Nephron progenitor cell (in vitro differentiated cells): ENCODE data around the gene CYTH1.

Experiments
- DNase-seq: peaks from one replicate; pipeline ENCODE4 v3.0.0; 2021
- H3K27ac Mint-ChIP-seq: 2 replicates; pipeline ENCODE4 v1.8.0; 2021; ENCODE audit warnings: mild to moderate bottlenecking, moderate library complexity, mixed read lengths
- H3K27me3 Mint-ChIP-seq: 2 replicates; pipeline ENCODE4 v1.8.0; 2021; ENCODE audit warnings: mild to moderate bottlenecking, low read depth, mixed read lengths; ENCODE audit not compliant: poor library complexity
- H3K36me3 Mint-ChIP-seq: 2 replicates; pipeline ENCODE4 v1.8.0; 2021; ENCODE audit warnings: low read depth, mixed read lengths
- H3K4me1 Mint-ChIP-seq: 2 replicates; pipeline ENCODE4 v1.8.0; 2021; ENCODE audit warnings: mixed read lengths
- H3K4me3 Mint-ChIP-seq: 2 replicates; pipeline ENCODE4 v1.8.0; 2021; ENCODE audit warnings: mild to moderate bottlenecking, moderate library complexity, mixed read lengths
- H3K9me3 Mint-ChIP-seq: 2 replicates; pipeline ENCODE4 v1.8.0; 2021; ENCODE audit warnings: mild to moderate bottlenecking, moderate library complexity, mixed read lengths
- CTCF ChIP-seq: fragments of 200-600 bp; sonication (generic); IDR thresholded peaks from 2 replicates; pipeline ENCODE4 v1.5.0; 2021; ENCODE audit warnings: antibody characterized with exemption

The CYTH1 gene

GRCh38 chr17:78709751-78710181, 72.3 kb downstream of the CYTH1 start:
- Mint-ChIP-seq H3K27ac (no peak overlapping the region), H3K4me3 (no peak overlapping the region), H3K36me3 (peaks cover 12% of the 10 kb centered on the region), H3K4me1 (peaks cover 29% of the 10 kb centered on the region), H3K27me3 (peaks cover 7% of the 10 kb centered on the region), H3K9me3 (no peaks in the 10 kb centered on the region)
- no peak for DNase-seq
- TF ChIP-seq CTCF: no peak

GRCh38 chr17:78709119-78709681, 72.9 kb downstream of the CYTH1 start:
- H3K27me3 Mint-ChIP-seq: peaks cover 4% of the 10 kb centered on the region
- H3K36me3 Mint-ChIP-seq: peaks cover 12% of the 10 kb centered on the region
- peaks cover 25% of the 10 kb centered on the region for H3K4me1 Mint-ChIP-seq
- TF ChIP-seq CTCF: no peak
- no peaks in the 10 kb centered on the region for H3K9me3 Mint-ChIP-seq
- DNase-seq: no peak
- no peak overlapping the region for H3K27ac Mint-ChIP-seq
- H3K4me3 Mint-ChIP-seq: no peak overlapping the region

- H3K27me3 Mint-ChIP-seq: peaks cover 4% of the 10 kb centered on the region
- H3K36me3 Mint-ChIP-seq: peaks cover 15% of the 10 kb centered on the region
- H3K4me3 Mint-ChIP-seq: no peak overlapping the region
- H3K4me1 Mint-ChIP-seq: peaks cover 25% of the 10 kb centered on the region
- DNase-seq: peak; percentile 64
- no peak overlapping the region for H3K27ac Mint-ChIP-seq
- peak; percentile 77 for TF ChIP-seq CTCF
- H3K9me3 Mint-ChIP-seq: no peaks in the 10 kb centered on the region
Measured at GRCh38 chr17:78708510-78708973, 73.5 kb downstream of the CYTH1 start.

GRCh38 chr17:78707923-78708322, 74.2 kb downstream of the CYTH1 start:
- H3K27me3 Mint-ChIP-seq: peaks cover 4% of the 10 kb centered on the region
- peaks cover 25% of the 10 kb centered on the region for H3K4me1 Mint-ChIP-seq
- no peak overlapping the region for H3K4me3 Mint-ChIP-seq
- peaks cover 18% of the 10 kb centered on the region for H3K36me3 Mint-ChIP-seq
- no peak for DNase-seq
- no peak for TF ChIP-seq CTCF
- H3K9me3 Mint-ChIP-seq: no peaks in the 10 kb centered on the region
- no peak overlapping the region for H3K27ac Mint-ChIP-seq

GRCh38 chr17:78707016-78707415, 75.1 kb downstream of the CYTH1 start:
- no peak for TF ChIP-seq CTCF
- no peak overlapping the region for H3K27ac Mint-ChIP-seq
- H3K27me3 Mint-ChIP-seq: peaks cover 4% of the 10 kb centered on the region
- peaks cover 25% of the 10 kb centered on the region for H3K4me1 Mint-ChIP-seq
- no peak overlapping the region for H3K4me3 Mint-ChIP-seq
- DNase-seq: no peak
- peaks cover 23% of the 10 kb centered on the region for H3K36me3 Mint-ChIP-seq
- H3K9me3 Mint-ChIP-seq: no peaks in the 10 kb centered on the region

- Mint-ChIP-seq H3K4me3 (no peak overlapping the region), H3K4me1 (peaks cover 25% of the 10 kb centered on the region), H3K27ac (no peak overlapping the region), H3K9me3 (no peaks in the 10 kb centered on the region), H3K36me3 (peaks cover 29% of the 10 kb centered on the region), H3K27me3 (peaks cover 4% of the 10 kb centered on the region)
- TF ChIP-seq CTCF: no peak
- DNase-seq: no peak
Measured at GRCh38 chr17:78706271-78706915, 75.7 kb downstream of the CYTH1 start.
